Upper lobe of left lung (tissue), 4 donors: ENCODE results near the gene SLBP.

Experiments used
- POLR2A ChIP-seq, 4 donors: fragments of 450-650 bp; IDR thresholded peaks; one replicate each; pipeline ENCODE4 v1.5.1; 2016 to 2017; ENCODE audit warnings: antibody characterized with exemption in 4 of 4, mild to moderate bottlenecking in 2 of 4
- TF ChIP-seq, protein P1 (sequence below), 6 experiments: fragments of 450-650 bp in 4 of 6; fragments of 200-600 bp in 2 of 6; sonication (generic) in 2 of 6; IDR thresholded peaks; one replicate each; pipeline ENCODE4 v1.5.1; 2016 to 2019; ENCODE audit warnings: antibody characterized with exemption in 6 of 6

DNA sequence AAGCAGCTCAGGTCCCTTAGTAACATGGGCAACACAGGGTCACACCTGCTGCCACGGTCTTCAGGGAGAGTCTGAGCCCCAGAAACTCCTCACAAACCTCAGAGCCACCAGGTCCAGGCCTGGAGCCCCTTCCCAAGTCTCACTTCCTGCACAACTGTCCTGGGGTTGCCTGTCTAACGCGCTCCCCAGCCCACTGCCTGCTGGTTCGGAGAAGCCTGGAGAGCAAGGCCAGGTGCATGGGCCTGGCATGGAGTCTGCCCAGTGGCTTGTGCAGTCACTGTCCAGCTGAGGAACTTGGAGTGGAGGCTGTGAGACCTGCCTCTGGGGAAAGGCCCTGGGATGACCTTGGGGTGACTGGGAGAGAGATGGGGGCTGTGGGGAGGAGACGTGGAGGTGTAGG is 56.0 kb downstream of the SLBP start:
- TF ChIP-seq, protein P1, sequence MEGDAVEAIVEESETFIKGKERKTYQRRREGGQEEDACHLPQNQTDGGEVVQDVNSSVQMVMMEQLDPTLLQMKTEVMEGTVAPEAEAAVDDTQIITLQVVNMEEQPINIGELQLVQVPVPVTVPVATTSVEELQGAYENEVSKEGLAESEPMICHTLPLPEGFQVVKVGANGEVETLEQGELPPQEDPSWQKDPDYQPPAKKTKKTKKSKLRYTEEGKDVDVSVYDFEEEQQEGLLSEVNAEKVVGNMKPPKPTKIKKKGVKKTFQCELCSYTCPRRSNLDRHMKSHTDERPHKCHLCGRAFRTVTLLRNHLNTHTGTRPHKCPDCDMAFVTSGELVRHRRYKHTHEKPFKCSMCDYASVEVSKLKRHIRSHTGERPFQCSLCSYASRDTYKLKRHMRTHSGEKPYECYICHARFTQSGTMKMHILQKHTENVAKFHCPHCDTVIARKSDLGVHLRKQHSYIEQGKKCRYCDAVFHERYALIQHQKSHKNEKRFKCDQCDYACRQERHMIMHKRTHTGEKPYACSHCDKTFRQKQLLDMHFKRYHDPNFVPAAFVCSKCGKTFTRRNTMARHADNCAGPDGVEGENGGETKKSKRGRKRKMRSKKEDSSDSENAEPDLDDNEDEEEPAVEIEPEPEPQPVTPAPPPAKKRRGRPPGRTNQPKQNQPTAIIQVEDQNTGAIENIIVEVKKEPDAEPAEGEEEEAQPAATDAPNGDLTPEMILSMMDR (IDR thresholded peaks at IDR 0.05), result no peak
- no peak for TF ChIP-seq POLR2A (IDR thresholded peaks at IDR 0.05)
